Type B pancreatic cell (in vitro differentiated cells): ENCODE data around the gene CHST15. TPM values are rescaled to one million over a fixed set of nuclear protein-coding genes. Genes with fewer than 3 reads are reported as not detected.

Experiments
- DNase-seq: peaks from one replicate; pipeline ENCODE4 v3.0.0; 2021; ENCODE audit warnings: mixed read lengths; ENCODE audit not compliant: unreplicated experiment; ENCODE audit errors: extremely low spot score
- H3K27ac Mint-ChIP-seq: 2 replicates; pipeline ENCODE4 v1.8.0; 2021; ENCODE audit warnings: mild to moderate bottlenecking, mixed read lengths
- H3K27me3 Mint-ChIP-seq: 2 replicates; pipeline ENCODE4 v1.8.0; 2021; ENCODE audit warnings: mixed read lengths
- H3K36me3 Mint-ChIP-seq: 2 replicates; pipeline ENCODE4 v1.8.0; 2021; ENCODE audit warnings: mixed read lengths
- H3K4me1 Mint-ChIP-seq: one replicate; pipeline ENCODE4 v1.8.0; 2021; ENCODE audit warnings: mixed read lengths; ENCODE audit not compliant: unreplicated experiment
- H3K4me3 Mint-ChIP-seq: 2 replicates; pipeline ENCODE4 v1.8.0; 2021; ENCODE audit warnings: mild to moderate bottlenecking, mixed read lengths
- H3K9me3 Mint-ChIP-seq: 2 replicates; pipeline ENCODE4 v1.8.0; 2021; ENCODE audit warnings: mixed read lengths
- total RNA-seq: library from RNA; stranded (reverse); gene quantifications from 2 replicates; pipeline ENCODE4 v1.2.1, GENCODE V29; 2021; ENCODE audit warnings: low replicate concordance
- TF ChIP-seq, protein P1 (sequence below): fragments of 200-600 bp; sonication (generic); conservative IDR thresholded peaks from 2 replicates; pipeline ENCODE4 v1.5.0; 2021; ENCODE audit warnings: antibody characterized with exemption, mild to moderate bottlenecking

Gene CHST15
- total RNA-seq, 1 donor from 2014 or later, result 22.9 TPM

DNA sequence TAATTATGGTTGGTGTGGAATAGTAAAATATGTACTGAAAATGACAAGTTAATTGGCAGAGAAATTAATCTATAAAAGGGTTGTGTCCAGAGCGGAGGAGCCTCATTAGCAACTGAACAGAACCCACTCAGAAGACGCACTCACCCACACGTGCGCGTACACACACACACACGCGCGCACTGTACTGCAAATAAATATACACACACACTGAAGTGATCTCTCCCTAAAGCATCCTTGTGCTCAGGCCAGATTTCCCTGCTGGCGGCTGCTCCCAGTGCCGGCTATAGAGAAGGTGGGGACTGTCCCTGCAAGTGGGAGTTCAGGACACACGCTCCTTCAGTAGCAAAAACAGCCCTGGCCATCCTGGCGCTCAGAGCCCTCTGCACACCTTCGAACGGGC, 85.2 kb downstream of the CHST15 start:
- Mint-ChIP-seq H3K36me3 (peaks cover 20% of the 10 kb centered on the region), H3K4me1 (peaks cover 10% of the 10 kb centered on the region), H3K4me3 (no peak overlapping the region), H3K27me3 (peaks cover 3% of the 10 kb centered on the region), H3K9me3 (no peaks in the 10 kb centered on the region), H3K27ac (no peak overlapping the region)
- TF ChIP-seq, protein P1, sequence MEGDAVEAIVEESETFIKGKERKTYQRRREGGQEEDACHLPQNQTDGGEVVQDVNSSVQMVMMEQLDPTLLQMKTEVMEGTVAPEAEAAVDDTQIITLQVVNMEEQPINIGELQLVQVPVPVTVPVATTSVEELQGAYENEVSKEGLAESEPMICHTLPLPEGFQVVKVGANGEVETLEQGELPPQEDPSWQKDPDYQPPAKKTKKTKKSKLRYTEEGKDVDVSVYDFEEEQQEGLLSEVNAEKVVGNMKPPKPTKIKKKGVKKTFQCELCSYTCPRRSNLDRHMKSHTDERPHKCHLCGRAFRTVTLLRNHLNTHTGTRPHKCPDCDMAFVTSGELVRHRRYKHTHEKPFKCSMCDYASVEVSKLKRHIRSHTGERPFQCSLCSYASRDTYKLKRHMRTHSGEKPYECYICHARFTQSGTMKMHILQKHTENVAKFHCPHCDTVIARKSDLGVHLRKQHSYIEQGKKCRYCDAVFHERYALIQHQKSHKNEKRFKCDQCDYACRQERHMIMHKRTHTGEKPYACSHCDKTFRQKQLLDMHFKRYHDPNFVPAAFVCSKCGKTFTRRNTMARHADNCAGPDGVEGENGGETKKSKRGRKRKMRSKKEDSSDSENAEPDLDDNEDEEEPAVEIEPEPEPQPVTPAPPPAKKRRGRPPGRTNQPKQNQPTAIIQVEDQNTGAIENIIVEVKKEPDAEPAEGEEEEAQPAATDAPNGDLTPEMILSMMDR, result no peak
- DNase-seq, result no peak

DNA sequence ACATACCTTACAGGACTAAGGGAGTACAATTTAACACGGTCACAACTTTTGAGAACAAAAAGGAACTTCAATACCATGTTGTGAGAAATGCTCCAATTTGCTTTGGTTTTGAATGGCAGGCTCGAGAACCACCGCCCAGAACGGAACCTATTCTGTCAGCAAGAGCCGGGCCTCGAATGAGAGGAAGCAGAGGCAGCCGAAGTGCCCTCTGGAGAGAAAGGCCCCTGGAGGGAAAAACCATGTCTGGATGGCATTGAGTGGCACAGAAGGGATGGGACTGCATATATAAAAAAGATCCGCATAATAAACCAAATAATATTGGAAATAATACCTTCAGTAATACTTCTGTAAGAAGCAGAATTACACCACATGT, 85.6 kb downstream of the CHST15 start:
- Mint-ChIP-seq H3K4me1 (peaks cover 10% of the 10 kb centered on the region), H3K36me3 (peaks cover 20% of the 10 kb centered on the region), H3K9me3 (no peaks in the 10 kb centered on the region), H3K27ac (no peak overlapping the region), H3K27me3 (peaks cover 3% of the 10 kb centered on the region), H3K4me3 (no peak overlapping the region)
- TF ChIP-seq, protein P1, result no peak
- no peak for DNase-seq

DNA sequence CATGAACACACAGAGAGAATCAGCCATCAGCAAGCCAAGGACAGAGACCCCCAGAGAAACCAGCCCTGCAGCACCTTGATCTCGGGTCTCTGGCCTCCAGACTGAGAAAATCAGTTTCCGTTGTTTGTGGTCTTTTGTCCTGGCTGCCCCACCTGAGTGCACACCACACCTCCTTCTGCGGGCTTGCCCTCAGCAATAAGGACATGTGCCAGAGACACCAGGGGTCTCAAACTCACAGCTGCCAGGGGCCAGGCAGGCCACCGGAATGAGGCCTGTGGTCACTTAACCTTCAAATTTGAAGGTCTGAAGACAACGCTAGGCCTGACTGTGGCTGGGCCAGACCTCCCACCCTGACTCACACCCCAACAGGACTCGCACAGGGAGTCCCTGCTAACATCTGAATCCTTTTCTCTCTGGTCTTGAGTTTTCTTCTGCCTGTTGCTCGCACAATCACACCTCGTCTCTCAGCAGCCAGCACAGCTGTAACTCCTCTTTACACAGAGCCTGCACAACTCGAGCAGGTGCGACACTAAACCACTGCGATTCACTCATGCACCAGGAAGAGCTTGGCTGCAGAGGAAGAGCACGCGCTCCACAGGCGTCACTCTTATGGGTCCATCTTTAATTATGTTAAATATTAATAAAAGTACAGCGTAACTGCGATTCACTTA, 86.2 kb downstream of the CHST15 start:
- H3K27ac Mint-ChIP-seq, result no peak overlapping the region
- peaks cover 3% of the 10 kb centered on the region for H3K27me3 Mint-ChIP-seq
- no peaks in the 10 kb centered on the region for H3K9me3 Mint-ChIP-seq
- TF ChIP-seq, protein P1, result no peak
- peak overlapping the region; percentile 36 for H3K4me3 Mint-ChIP-seq
- H3K4me1 Mint-ChIP-seq, result peaks cover 10% of the 10 kb centered on the region
- H3K36me3 Mint-ChIP-seq, result peaks cover 19% of the 10 kb centered on the region
- no peak for DNase-seq

DNA sequence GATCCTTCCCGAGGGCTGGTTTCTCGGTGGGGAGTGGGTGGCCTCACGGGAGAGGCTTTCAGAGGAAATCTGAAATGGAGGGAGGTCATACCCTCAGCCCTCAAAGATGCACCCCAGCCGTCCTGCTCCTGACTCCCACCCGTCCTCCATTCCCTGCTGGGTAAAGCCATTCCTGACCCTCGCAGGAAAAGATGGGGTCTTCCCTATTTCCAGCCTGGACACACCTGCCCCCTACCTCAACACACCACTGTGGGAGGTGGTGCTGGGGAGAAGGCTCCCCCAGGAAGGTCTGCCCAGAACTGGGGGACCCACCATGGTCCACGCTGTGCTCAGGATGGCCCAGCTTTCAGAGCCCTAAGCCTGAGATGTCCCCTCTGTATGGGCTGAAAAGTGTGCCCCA, 86.9 kb downstream of the CHST15 start:
- peak overlapping the region; percentile 36 for H3K4me3 Mint-ChIP-seq
- H3K36me3 Mint-ChIP-seq, result peaks cover 16% of the 10 kb centered on the region
- H3K27ac Mint-ChIP-seq, result peak overlapping the region; percentile 64
- peaks cover 10% of the 10 kb centered on the region for H3K4me1 Mint-ChIP-seq
- TF ChIP-seq, protein P1, result no peak
- no peak for DNase-seq
- peaks cover 3% of the 10 kb centered on the region for H3K27me3 Mint-ChIP-seq
- no peaks in the 10 kb centered on the region for H3K9me3 Mint-ChIP-seq

DNA sequence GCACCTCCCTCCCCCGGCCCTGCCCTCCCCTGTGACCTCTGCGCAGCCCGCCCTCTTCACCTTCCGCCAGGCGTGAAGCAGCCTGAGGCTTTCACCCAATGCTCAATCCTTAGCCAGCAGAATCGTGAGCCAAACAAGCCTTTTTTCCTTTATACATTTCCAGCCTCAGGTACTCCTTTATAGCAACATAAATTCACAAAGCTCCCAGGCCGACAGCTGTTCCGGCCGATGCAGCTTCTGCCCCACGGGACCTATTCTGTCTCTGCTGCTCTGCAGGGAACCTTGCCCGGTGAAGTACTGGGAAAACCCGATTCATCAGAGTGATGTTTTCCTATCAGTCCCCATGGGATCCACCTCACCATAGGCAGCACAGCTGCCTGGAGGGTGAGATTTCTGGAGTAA, 87.4 kb downstream of the CHST15 start:
- H3K27ac Mint-ChIP-seq, result peak overlapping the region; percentile 64
- peak overlapping the region; percentile 32 for H3K4me3 Mint-ChIP-seq
- peaks cover 3% of the 10 kb centered on the region for H3K27me3 Mint-ChIP-seq
- TF ChIP-seq, protein P1, result no peak
- no peak for DNase-seq
- no peaks in the 10 kb centered on the region for H3K9me3 Mint-ChIP-seq
- H3K4me1 Mint-ChIP-seq, result peaks cover 10% of the 10 kb centered on the region
- peaks cover 16% of the 10 kb centered on the region for H3K36me3 Mint-ChIP-seq
